M059J (cell line): ENCODE measurements around the gene CUBN. TPM values are rescaled to one million over a fixed set of nuclear protein-coding genes. Genes with fewer than 3 reads are reported as not detected.

Experiments
- DNase-seq: peaks from one replicate; pipeline ENCODE4 v3.0.0-alpha.2; 2012; ENCODE audit warnings: low read depth
- total RNA-seq: library from RNA; depleted of rRNA; stranded (reverse); fragments of >200 nt; shearing (Covaris generic); gene quantifications from 2 replicates; pipeline ENCODE4 v1.2.3, GENCODE V29; 2014

Gene CUBN
- total RNA-seq, 1 experiment from 2014 or later = 2.0 TPM

GRCh38 chr10:16919121-16919982 lies 210.3 kb downstream of the CUBN start:
- DNase-seq = no peak

GRCh38 chr10:16916496-16916895 lies 213.1 kb downstream of the CUBN start:
- no peak for DNase-seq

- DNase-seq = no peak
These were observed 214.3 kb downstream of the CUBN start for GRCh38 chr10:16915300-16915699.

- no peak for DNase-seq
These were observed 216.3 kb downstream of the CUBN start for GRCh38 chr10:16913266-16913665.

- DNase-seq = no peak
These were observed 218.8 kb downstream of the CUBN start for GRCh38 chr10:16910793-16911164.

GRCh38 chr10:16909961-16910792 lies 219.4 kb downstream of the CUBN start:
- no peak for DNase-seq

GRCh38 chr10:16909271-16909767 lies 220.3 kb downstream of the CUBN start:
- no peak for DNase-seq

- no peak for DNase-seq
These were observed 221.9 kb downstream of the CUBN start for GRCh38 chr10:16907687-16908086.

- no peak for DNase-seq
These were observed 224.3 kb downstream of the CUBN start for GRCh38 chr10:16905320-16905719.

- peak; percentile 69 for DNase-seq
These were observed 225.0 kb downstream of the CUBN start for GRCh38 chr10:16904639-16905061.

GRCh38 chr10:16904049-16904448 lies 225.6 kb downstream of the CUBN start:
- DNase-seq = no peak

GRCh38 chr10:16902606-16903005 lies 227.0 kb downstream of the CUBN start:
- DNase-seq = no peak

- no peak for DNase-seq
These were observed 228.5 kb downstream of the CUBN start for GRCh38 chr10:16901106-16901505.

GRCh38 chr10:16896993-16897392 lies 232.6 kb downstream of the CUBN start:
- no peak for DNase-seq

- DNase-seq = no peak
These were observed 234.8 kb downstream of the CUBN start for GRCh38 chr10:16894821-16895220.

GRCh38 chr10:16893664-16894063 lies 235.9 kb downstream of the CUBN start:
- DNase-seq = no peak

- DNase-seq = peak; percentile 51
These were observed 238.0 kb downstream of the CUBN start for GRCh38 chr10:16891375-16892313.

- no peak for DNase-seq
These were observed 238.9 kb downstream of the CUBN start for GRCh38 chr10:16890691-16891090.

- peak; percentile 29 for DNase-seq
These were observed 242.0 kb downstream of the CUBN start for GRCh38 chr10:16887565-16887964.

GRCh38 chr10:16886031-16886430 lies 243.6 kb downstream of the CUBN start:
- DNase-seq = no peak

GRCh38 chr10:16884497-16884896 lies 245.1 kb downstream of the CUBN start:
- no peak for DNase-seq

GRCh38 chr10:16883084-16883483 lies 246.5 kb downstream of the CUBN start:
- no peak for DNase-seq
